Subcutaneous adipose tissue (tissue), 4 donors: ENCODE results near the gene DLG5. TPM values are rescaled to one million over a fixed set of nuclear protein-coding genes. Genes with fewer than 3 reads are reported as not detected.

ENCODE experiments used
- total RNA-seq, 4 donors: library from RNA; depleted of rRNA; stranded (reverse); fragments of >200 nt; gene quantifications; one replicate each; pipeline ENCODE4 v1.1.0, GENCODE V29; 2016
- TF ChIP-seq, protein P1 (sequence below): fragments of 450-650 bp; IDR thresholded peaks from one replicate; pipeline ENCODE4 v1.5.1; 2016; ENCODE audit warnings: low read depth, mild to moderate bottlenecking, control low read depth, antibody characterized with exemption, moderate library complexity

DLG5 gene
- total RNA-seq, 4 donors from 2014 or later: 23.0 to 59.5 (median 33.7) TPM

DNA sequence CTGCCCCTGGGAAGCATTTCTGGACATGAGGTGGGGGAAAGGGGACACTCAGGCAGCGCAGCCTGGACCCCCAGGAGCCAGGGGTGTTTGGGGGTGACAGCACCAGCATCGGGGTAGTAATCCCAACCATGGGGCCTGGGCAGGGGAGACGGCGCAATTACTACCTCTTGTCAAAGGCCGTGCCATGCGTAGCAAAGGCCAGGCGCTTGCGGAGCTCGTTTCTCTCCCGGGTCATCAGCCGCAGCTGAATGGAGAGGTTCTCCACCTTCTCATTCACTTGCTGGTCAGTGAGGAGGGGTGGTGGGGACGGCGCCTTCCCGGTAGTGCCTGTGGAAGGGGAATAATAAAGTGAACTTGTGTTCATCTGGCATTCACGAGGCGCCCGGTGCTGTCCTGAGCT lies 70.0 kb downstream of the DLG5 start:
- TF ChIP-seq, protein P1, sequence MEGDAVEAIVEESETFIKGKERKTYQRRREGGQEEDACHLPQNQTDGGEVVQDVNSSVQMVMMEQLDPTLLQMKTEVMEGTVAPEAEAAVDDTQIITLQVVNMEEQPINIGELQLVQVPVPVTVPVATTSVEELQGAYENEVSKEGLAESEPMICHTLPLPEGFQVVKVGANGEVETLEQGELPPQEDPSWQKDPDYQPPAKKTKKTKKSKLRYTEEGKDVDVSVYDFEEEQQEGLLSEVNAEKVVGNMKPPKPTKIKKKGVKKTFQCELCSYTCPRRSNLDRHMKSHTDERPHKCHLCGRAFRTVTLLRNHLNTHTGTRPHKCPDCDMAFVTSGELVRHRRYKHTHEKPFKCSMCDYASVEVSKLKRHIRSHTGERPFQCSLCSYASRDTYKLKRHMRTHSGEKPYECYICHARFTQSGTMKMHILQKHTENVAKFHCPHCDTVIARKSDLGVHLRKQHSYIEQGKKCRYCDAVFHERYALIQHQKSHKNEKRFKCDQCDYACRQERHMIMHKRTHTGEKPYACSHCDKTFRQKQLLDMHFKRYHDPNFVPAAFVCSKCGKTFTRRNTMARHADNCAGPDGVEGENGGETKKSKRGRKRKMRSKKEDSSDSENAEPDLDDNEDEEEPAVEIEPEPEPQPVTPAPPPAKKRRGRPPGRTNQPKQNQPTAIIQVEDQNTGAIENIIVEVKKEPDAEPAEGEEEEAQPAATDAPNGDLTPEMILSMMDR: no peak

DNA sequence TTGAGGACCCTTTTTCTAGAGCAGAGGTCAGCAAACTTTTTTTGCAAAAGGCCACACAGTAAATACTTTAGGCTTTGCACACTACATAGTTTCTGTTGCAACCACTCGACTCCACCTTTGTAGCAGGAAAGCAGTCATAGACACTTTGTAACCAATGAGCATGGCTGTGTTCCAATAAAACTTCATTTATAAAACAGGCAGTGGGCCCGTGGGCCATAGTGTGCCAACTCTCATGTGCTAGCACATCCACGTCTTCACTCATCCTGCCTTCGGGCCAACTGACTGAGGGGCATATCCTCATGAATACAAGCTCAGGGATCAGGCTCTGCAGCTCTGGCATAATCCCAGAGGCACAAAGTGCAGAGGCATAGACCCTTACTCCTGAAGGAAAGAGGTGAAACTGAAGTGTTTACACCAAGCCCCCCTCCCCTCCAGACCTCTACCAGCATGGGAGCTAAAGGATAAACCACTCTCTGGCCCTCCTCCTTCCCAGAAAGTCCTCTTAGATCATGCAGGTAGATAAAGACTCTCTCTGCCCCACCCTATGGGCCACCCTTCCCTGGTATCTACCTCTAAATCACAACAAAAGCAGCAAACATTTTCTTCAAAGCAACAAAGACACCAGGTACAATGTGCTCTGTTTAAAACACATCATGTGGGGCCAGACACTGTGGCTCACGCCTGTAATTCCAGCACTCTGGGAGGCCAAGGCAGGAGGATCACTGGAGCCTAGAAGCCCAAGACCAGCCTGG lies 71.0 kb downstream of the DLG5 start:
- TF ChIP-seq, protein P1: no peak

GRCh38 chr10:77854115-77854514 lies 72.4 kb downstream of the DLG5 start:
- TF ChIP-seq, protein P1: no peak

DNA sequence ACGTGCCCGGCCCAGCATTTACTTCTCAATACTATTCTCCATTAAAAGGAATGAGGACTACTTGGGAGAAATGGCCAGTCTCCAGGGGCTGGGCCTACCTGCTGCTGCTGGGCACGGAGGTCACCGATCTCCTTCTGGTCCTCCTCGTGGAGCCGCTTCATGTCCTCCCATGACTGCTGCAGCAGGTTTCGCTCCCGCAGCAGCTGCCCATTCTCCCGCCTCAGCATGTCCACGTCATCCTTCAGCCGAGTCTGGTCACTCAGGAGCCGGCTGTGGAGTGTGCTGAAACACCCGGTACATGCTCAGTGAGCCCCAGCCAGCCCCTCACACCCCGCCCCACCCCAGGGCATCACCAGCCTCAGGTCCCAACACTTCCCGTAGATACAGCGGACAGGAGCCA lies 73.3 kb downstream of the DLG5 start:
- TF ChIP-seq, protein P1: no peak

DNA sequence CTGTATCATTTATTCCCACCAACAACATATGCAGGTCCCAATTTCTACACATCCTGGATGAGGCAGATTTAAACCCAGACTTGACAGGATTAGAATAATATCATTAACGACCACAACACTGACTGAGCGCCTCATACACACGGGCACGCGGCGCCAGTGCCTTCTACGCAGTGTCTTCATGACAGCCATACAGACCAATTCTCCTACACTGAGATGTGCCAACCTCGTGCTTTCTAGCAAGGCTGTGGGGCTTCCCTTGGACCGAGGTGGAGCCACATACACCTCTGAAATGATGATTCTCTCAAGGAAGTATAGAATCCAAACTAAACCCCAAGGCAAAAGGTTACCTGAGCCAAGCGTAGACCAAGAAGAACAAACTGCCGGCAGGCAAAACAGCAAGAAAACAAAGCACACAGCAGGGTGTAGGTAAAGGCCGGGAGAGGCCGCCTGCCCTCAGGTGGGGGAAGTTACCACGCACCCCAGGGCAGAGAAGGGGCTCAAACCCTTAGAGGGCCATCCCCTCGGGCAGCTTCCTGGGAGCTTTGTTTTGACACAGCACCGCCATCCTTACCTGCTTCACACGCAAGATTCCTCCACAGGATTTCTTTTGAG lies 75.8 kb downstream of the DLG5 start:
- TF ChIP-seq, protein P1: no peak

DNA sequence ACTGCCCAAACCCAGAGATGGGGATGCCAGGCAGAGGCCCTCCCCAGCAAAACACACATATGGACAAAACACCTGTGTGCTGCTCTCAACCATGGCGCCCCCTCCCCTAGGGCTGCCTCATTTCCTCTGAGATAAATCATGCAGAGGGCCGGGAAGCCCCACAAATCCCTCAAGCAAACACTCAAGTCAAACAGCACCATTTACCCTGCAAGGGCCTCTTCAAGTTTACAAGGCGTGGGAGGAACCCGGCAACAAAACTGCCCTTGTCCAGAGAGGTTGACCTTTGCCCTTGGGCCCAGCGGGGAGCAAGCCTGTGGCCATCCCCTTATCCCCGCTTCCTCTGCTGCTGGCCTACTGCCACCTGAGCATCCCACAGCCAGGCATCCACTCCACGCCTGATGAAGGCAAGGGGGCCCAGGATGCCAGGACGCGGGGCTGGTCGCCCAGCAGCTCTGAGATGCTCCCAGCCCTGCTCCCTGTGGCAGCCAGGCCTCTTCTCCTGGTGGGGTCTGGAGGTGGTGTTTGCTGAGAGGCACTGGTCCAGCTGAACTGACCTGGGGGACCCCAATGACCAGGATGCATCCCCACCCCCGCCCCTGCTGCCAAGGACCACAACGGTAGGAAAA lies 77.4 kb downstream of the DLG5 start:
- TF ChIP-seq, protein P1: no peak

DNA sequence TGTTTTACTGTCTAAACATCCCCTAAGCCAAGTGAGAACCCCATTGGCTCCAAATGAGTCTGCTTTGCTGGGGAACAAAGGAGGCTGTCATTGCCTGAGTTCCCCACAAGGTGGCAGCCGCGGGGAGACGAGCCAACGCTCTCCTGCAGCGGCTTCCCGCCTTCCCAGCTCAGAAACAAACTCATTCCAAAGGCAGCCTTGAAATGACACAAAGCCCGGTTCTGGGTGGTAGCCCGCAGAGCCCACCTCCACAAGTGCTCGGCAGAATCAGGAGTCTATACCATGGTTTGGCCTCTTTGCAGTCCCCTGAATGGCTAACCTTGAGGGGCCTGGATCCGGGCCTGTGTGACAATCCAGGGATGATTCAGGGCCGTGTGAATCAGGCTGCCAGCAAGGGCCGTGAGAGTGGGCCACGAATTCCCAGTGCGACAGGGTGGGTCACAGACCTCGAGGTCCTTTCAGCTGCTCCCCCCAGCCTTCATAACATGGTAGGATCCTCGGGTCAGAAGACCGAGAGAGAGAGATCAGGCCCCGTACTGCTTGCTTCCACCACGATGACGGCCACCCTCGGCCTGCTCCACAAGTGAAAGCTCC lies 79.7 kb downstream of the DLG5 start:
- TF ChIP-seq, protein P1: no peak
